ENCODE measurements around the gene CACNA2D1.

GRCh38 chr7:82430500-82431465, 12.8 kb downstream of the CACNA2D1 start:
- TF ChIP-seq, protein P1, sequence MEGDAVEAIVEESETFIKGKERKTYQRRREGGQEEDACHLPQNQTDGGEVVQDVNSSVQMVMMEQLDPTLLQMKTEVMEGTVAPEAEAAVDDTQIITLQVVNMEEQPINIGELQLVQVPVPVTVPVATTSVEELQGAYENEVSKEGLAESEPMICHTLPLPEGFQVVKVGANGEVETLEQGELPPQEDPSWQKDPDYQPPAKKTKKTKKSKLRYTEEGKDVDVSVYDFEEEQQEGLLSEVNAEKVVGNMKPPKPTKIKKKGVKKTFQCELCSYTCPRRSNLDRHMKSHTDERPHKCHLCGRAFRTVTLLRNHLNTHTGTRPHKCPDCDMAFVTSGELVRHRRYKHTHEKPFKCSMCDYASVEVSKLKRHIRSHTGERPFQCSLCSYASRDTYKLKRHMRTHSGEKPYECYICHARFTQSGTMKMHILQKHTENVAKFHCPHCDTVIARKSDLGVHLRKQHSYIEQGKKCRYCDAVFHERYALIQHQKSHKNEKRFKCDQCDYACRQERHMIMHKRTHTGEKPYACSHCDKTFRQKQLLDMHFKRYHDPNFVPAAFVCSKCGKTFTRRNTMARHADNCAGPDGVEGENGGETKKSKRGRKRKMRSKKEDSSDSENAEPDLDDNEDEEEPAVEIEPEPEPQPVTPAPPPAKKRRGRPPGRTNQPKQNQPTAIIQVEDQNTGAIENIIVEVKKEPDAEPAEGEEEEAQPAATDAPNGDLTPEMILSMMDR (IDR thresholded peaks at IDR 0.05), result no peak
- TF ChIP-seq POLR2A (IDR thresholded peaks at IDR 0.05) (no peak), EP300 (IDR thresholded peaks at IDR 0.05) (no peak)
